ENCODE measurements around the gene KLRC4. TPM values are rescaled to one million over a fixed set of nuclear protein-coding genes. Genes with fewer than 3 reads are reported as not detected.
"Not testable (repeated sequence)": the region's sequence is repeated elsewhere in the genome, so short reads cannot be mapped to it uniquely, and the experiment has no call there.

KLRC4 gene
- total and polyA plus RNA-seq, 2 donors, result 0.23 to 0.37 TPM

DNA sequence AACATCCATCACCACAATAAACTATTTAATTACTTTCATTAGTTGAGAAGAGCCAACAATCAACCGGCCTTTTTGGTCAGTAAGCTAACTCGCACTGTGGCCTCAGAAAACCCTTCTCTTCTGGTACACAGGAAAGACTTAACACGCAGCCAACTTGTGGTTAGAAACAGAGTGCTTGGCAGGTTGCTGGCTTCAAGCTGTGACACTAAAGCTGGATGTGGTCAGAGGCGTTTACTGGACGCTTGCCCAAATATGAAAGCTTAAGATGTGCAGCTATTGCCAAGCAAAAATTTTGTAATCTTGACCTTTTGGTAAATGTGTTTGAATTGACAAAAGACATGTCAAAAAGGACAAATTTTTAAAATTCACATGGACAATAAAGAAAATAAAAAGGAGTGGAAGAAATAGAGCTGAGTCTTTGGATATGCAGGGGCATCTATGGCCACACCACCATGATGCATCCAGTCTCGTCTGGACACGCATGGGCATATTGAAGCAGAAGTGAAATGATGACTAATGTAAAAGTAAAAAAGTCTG is 17.1 kb downstream of the KLRC4 start:
- H3K27ac ChIP-seq (ENCODE audit: low read depth), result no peak overlapping the region
- no peak for DNase-seq (ENCODE audit: extremely low spot score)
- H3K4me3 ChIP-seq (ENCODE audit: low read depth, low read length), result no peak overlapping the region

DNA sequence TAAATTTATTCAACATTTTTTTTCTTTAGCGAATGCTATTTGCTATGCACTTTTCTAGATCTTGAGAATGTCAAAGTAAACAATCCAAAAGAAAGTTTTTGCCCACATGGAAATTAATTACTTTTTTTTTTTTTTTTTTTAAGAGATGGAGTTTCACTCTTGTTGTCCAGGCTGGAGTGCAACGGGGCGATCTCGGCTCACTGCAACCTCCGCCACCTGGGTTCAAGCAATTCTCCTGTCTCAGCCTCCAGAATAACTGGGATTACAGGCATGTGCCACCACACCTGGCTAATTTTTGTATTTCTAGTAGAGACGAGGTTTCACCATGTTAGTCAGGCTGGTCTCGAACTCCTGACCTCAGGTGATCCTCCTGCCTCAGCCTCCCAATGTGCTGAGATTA is 18.6 kb downstream of the KLRC4 start:
- not testable (repeated sequence) for H3K27ac ChIP-seq (ENCODE audit: low read depth); H3K36me3 ChIP-seq (ENCODE audit: insufficient read depth); DNase-seq (ENCODE audit: extremely low spot score); H3K4me3 ChIP-seq (ENCODE audit: low read depth, low read length); H3K4me1 ChIP-seq (ENCODE audit: insufficient read depth)
- WGBS, result 94% methylated on average over 7 of the region's 7 CpGs

More for the DNA sequence above, 17.1 kb downstream of the KLRC4 start:
- Histone ChIP-seq H3K36me3 (ENCODE audit: insufficient read depth) (no peaks in the 10 kb centered on the region), H3K4me1 (ENCODE audit: insufficient read depth) (no peaks in the 10 kb centered on the region)
- 27% methylated on average over 7 of the region's 7 CpGs for WGBS

- H3K4me1 ChIP-seq (ENCODE audit: insufficient read depth), result no peaks in the 10 kb centered on the region
- no peak within 1 kb of the TSS for H3K4me3 ChIP-seq (ENCODE audit: low read depth, low read length)
- H3K27ac ChIP-seq (ENCODE audit: low read depth), result no peak within 1 kb of the TSS
- no peak for DNase-seq (ENCODE audit: extremely low spot score)
- no peaks in the 10 kb centered on the region for H3K36me3 ChIP-seq (ENCODE audit: insufficient read depth)
- WGBS, result 92% methylated on average over 1 of the region's 1 CpG
Observed at GRCh38 chr12:10389904-10390303, 19.7 kb downstream of the KLRC4 start, which contains the start of gene KLRK1. TSS of gene KLRK1 (minus strand) at chr12:10390041. CDS start at chr12:10388810, 1,231 bp downstream.

DNA sequence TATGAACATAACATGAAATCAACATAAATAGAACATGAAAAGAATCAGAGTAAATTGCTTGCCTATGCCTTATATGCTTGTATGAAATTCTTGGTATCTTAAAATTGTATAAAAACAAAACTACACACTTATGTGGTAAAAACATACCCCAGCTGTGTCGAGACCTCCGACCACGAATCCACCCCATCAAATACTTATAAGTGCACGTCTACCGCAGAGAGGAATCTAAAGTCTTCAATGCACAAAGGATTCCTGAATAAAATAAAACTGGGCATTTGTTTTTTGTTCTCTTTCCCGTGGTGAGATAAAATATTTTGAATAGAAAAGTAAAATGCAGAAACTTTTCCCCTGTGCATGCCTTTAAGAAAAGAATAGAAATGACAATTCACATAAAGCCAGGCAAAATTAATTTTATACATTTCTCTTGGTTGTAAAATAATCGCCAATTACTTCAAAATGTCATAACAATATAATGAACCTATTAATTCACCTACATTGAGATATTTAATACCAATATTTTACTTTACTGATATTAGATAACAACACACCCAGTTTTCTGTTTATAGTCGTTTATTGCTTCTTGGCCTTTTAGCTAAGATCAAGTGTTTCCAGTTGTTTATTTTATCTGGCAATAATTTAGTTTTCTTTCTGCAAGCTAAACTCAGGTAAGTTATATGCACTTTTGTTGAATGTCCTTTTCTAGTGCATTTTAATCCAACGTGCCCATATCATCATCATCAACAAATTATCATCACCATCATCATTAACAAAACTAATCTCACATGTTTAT is 20.7 kb downstream of the KLRC4 start:
- WGBS, result 67% methylated on average over 9 of the region's 9 CpGs
- no peak overlapping the region for H3K4me3 ChIP-seq (ENCODE audit: low read depth, low read length)
- no peaks in the 10 kb centered on the region for H3K36me3 ChIP-seq (ENCODE audit: insufficient read depth)
- DNase-seq (ENCODE audit: extremely low spot score), result no peak
- no peaks in the 10 kb centered on the region for H3K4me1 ChIP-seq (ENCODE audit: insufficient read depth)
- no peak overlapping the region for H3K27ac ChIP-seq (ENCODE audit: low read depth)

GRCh38 chr12:10387498-10387897 is 22.1 kb downstream of the KLRC4 start:
- DNase-seq (ENCODE audit: extremely low spot score); H3K4me3 ChIP-seq (ENCODE audit: low read depth, low read length); H3K4me1 ChIP-seq (ENCODE audit: insufficient read depth); H3K27ac ChIP-seq (ENCODE audit: low read depth); H3K36me3 ChIP-seq (ENCODE audit: insufficient read depth): not testable (repeated sequence)
- 92% methylated on average over 6 of the region's 6 CpGs for WGBS

DNA sequence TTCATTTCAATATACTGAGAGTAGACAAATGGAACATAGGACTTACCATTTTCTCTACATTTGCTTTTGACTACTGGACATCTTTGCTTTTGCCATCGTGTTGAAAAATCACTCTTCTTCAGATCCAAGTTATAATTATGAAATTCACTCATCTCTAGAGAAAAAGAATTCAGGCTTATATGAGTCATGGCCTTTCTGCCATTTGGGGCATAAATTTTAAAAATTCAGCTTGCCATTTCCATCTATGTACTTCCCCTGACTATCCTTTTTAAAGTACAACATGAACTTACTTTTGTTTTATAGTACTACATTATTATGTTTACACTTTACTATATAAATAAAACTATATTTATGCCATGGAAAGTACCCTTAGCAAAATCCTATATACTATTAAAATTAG is 22.7 kb downstream of the KLRC4 start:
- Histone ChIP-seq H3K4me1 (ENCODE audit: insufficient read depth) (no peaks in the 10 kb centered on the region), H3K36me3 (ENCODE audit: insufficient read depth) (no peaks in the 10 kb centered on the region), H3K27ac (ENCODE audit: low read depth) (no peak overlapping the region), H3K4me3 (ENCODE audit: low read depth, low read length) (no peak overlapping the region)
- DNase-seq (ENCODE audit: extremely low spot score), result no peak
- WGBS, result 68% methylated on average over 1 of the region's 1 CpG

DNA sequence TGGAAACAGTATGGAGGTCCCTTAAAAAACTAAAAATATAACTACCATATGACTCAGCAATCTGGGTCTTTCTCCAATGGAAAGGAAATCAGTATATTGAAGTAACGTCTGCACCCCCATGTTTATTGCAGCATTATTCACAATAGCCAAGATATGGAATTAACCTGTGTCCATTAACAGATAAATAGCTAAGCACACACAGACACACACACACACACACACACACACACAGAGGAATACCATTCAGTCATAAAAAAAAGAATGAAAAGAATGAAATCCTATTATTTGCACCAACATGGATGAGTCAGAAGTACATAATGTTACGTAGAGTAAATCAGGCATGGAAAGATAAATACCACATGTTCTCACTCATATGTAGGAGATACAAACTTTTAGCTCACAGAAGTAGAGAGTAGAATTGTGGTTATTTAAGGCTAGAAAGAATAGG is 24.4 kb downstream of the KLRC4 start:
- no peaks in the 10 kb centered on the region for H3K4me1 ChIP-seq (ENCODE audit: insufficient read depth)
- no peaks in the 10 kb centered on the region for H3K36me3 ChIP-seq (ENCODE audit: insufficient read depth)
- no peak for DNase-seq (ENCODE audit: extremely low spot score)
- no peak overlapping the region for H3K4me3 ChIP-seq (ENCODE audit: low read depth, low read length)
- 45% methylated on average over 2 of the region's 2 CpGs for WGBS
- H3K27ac ChIP-seq (ENCODE audit: low read depth), result no peak overlapping the region

DNA sequence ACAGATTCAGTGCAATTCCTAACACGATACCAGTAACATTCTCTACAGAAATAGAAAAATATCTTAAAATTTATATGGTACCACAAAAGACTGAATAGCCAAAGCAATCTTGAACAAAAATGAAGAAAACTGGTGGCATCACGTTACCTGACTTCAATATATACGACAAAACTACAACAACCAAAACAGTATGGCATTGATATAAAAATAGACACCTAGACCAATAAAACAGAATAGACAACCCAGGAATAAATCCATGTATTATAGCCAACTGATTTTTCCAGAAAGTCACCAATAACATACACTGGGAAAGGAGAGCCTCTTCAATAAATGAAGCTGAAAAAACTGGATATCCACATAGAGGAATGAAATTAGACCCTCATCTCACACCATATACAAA is 25.4 kb downstream of the KLRC4 start:
- no peaks in the 10 kb centered on the region for H3K36me3 ChIP-seq (ENCODE audit: insufficient read depth)
- H3K4me3 ChIP-seq (ENCODE audit: low read depth, low read length), result no peak overlapping the region
- no peak for DNase-seq (ENCODE audit: extremely low spot score)
- no peak overlapping the region for H3K27ac ChIP-seq (ENCODE audit: low read depth)
- H3K4me1 ChIP-seq (ENCODE audit: insufficient read depth), result no peaks in the 10 kb centered on the region
- WGBS, result 91% methylated on average over 3 of the region's 3 CpGs

GRCh38 chr12:10381928-10382628 is 27.5 kb downstream of the KLRC4 start:
- no peak overlapping the region for H3K4me3 ChIP-seq (ENCODE audit: low read depth, low read length)
- H3K4me1 ChIP-seq (ENCODE audit: insufficient read depth), result no peaks in the 10 kb centered on the region
- peak overlapping the region; percentile 29 for H3K27ac ChIP-seq (ENCODE audit: low read depth)
- H3K36me3 ChIP-seq (ENCODE audit: insufficient read depth), result no peaks in the 10 kb centered on the region
- WGBS, result 91% methylated on average over 4 of the region's 4 CpGs
- no peak for DNase-seq (ENCODE audit: extremely low spot score)

DNA sequence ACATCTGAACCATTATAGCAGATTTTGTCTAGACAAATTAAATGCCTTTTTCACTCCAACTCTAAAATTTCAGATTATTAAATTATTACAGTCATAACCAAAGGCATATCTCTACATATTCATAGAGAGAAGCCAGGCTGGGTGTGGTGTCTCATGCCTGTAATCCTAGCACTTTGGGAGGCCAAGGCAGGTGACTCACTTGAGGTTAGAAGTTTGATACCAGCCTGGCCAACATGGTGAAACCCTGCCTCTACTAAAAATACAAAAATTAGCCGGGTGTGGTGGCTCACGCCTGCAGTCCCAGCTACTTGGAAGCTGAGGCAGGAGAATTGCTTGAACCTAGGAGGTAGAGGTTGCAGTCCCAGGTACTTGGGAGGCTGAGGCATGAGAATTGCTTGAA is 30.8 kb downstream of the KLRC4 start:
- WGBS, result 96% methylated on average over 2 of the region's 2 CpGs
- H3K36me3 ChIP-seq (ENCODE audit: insufficient read depth); H3K4me1 ChIP-seq (ENCODE audit: insufficient read depth); H3K4me3 ChIP-seq (ENCODE audit: low read depth, low read length); H3K27ac ChIP-seq (ENCODE audit: low read depth); DNase-seq (ENCODE audit: extremely low spot score): not testable (repeated sequence)

DNA sequence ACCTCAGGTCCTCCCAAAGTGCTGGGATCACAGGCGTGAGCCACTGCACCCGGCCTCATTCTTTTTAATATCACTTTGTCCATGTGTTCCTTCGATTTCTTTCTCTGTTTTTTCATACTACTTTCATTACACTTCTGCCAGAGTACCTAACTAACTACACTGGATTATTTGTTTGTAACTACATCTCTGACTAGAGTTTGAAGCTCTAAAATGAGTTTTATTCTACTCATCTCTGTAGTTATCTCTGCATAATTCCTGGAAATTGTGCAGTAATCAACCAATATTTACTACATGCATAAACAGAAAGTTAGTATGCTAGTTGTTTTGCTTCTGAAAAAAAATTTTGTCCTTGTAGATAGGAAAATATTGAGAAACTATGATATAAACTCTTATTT is 34.9 kb downstream of the KLRC4 start:
- Histone ChIP-seq H3K4me1 (ENCODE audit: insufficient read depth) (peaks cover 4% of the 10 kb centered on the region), H3K27ac (ENCODE audit: low read depth) (no peak overlapping the region), H3K4me3 (ENCODE audit: low read depth, low read length) (no peak overlapping the region), H3K36me3 (ENCODE audit: insufficient read depth) (no peaks in the 10 kb centered on the region)
- 94% methylated on average over 3 of the region's 3 CpGs for WGBS
- DNase-seq (ENCODE audit: extremely low spot score), result no peak

GRCh38 chr12:10372559-10372958 is 37.0 kb downstream of the KLRC4 start:
- H3K4me3 ChIP-seq (ENCODE audit: low read depth, low read length), result no peak overlapping the region
- H3K4me1 ChIP-seq (ENCODE audit: insufficient read depth), result peaks cover 4% of the 10 kb centered on the region
- DNase-seq (ENCODE audit: extremely low spot score), result no peak
- no peaks in the 10 kb centered on the region for H3K36me3 ChIP-seq (ENCODE audit: insufficient read depth)
- H3K27ac ChIP-seq (ENCODE audit: low read depth), result no peak overlapping the region
- 50% methylated on average over 1 of the region's 1 CpG for WGBS

- not testable (repeated sequence) for H3K27ac ChIP-seq (ENCODE audit: low read depth); H3K36me3 ChIP-seq (ENCODE audit: insufficient read depth); H3K4me1 ChIP-seq (ENCODE audit: insufficient read depth); H3K4me3 ChIP-seq (ENCODE audit: low read depth, low read length); DNase-seq (ENCODE audit: extremely low spot score)
- 79% methylated on average over 6 of the region's 6 CpGs for WGBS
Observed at GRCh38 chr12:10371893-10372535, 37.5 kb downstream of the KLRC4 start.

Measured in urinary bladder (tissue), 4 donors.